GM12875 (cell line): Measurements from ENCODE around the gene F13A1.

ENCODE experiments used
- H3K4me3 ChIP-seq: one replicate; pipeline ENCODE4 v1.5.1; 2011; ENCODE audit warnings: low read depth, low read length, control low read depth
- CTCF ChIP-seq: IDR thresholded peaks from 2 replicates; pipeline ENCODE4 v1.5.1; 2011; ENCODE audit warnings: low read depth, mild to moderate bottlenecking, control low read depth, inconsistent platforms, low read length, moderate library complexity, borderline replicate concordance; ENCODE audit not compliant: insufficient read depth

Gene F13A1

GRCh38 chr6:6178795-6179194 lies 141.7 kb downstream of the F13A1 start:
- H3K4me3 ChIP-seq, result no peak overlapping the region
- TF ChIP-seq CTCF, result no peak

GRCh38 chr6:6177754-6178153 lies 142.7 kb downstream of the F13A1 start:
- H3K4me3 ChIP-seq, result no peak overlapping the region
- TF ChIP-seq CTCF, result no peak

- H3K4me3 ChIP-seq, result no peak overlapping the region
- TF ChIP-seq CTCF, result no peak
These were observed 143.8 kb downstream of the F13A1 start for GRCh38 chr6:6176586-6177228.

GRCh38 chr6:6176127-6176526 lies 144.3 kb downstream of the F13A1 start:
- no peak for TF ChIP-seq CTCF
- H3K4me3 ChIP-seq, result no peak overlapping the region

- no peak for TF ChIP-seq CTCF
- H3K4me3 ChIP-seq, result no peak overlapping the region
These were observed 151.3 kb downstream of the F13A1 start for GRCh38 chr6:6169141-6169540.

GRCh38 chr6:6166064-6166463 lies 154.4 kb downstream of the F13A1 start:
- no peak for TF ChIP-seq CTCF
- no peak overlapping the region for H3K4me3 ChIP-seq

- no peak overlapping the region for H3K4me3 ChIP-seq
- TF ChIP-seq CTCF, result no peak
These were observed 156.1 kb downstream of the F13A1 start for GRCh38 chr6:6164367-6164766.
